ENCODE results near the gene DCC. TPM values are rescaled to one million over a fixed set of nuclear protein-coding genes. Genes with fewer than 3 reads are reported as not detected.

The DCC gene
- total RNA-seq, 3 donors from 2014 or later, result under 0.01 to 1.6 (median 0.15) TPM

- Histone ChIP-seq H3K27me3 (no peaks in the 10 kb centered on the region), H3K4me3 (no peak overlapping the region), H3K36me3 (no peaks in the 10 kb centered on the region), H3K4me1 (no peaks in the 10 kb centered on the region), H3K9me3 (no peaks in the 10 kb centered on the region), H3K27ac (peak overlapping the region; percentile 23 to 55)
- DNase-seq (ENCODE audit: low spot score in 2 of 2), result no peak
- TF ChIP-seq POLR2A (IDR thresholded peaks at IDR 0.05), result no peak
- no peak for TF ChIP-seq POLR2AphosphoS5 (IDR thresholded peaks at IDR 0.05)
- TF ChIP-seq, protein P1, sequence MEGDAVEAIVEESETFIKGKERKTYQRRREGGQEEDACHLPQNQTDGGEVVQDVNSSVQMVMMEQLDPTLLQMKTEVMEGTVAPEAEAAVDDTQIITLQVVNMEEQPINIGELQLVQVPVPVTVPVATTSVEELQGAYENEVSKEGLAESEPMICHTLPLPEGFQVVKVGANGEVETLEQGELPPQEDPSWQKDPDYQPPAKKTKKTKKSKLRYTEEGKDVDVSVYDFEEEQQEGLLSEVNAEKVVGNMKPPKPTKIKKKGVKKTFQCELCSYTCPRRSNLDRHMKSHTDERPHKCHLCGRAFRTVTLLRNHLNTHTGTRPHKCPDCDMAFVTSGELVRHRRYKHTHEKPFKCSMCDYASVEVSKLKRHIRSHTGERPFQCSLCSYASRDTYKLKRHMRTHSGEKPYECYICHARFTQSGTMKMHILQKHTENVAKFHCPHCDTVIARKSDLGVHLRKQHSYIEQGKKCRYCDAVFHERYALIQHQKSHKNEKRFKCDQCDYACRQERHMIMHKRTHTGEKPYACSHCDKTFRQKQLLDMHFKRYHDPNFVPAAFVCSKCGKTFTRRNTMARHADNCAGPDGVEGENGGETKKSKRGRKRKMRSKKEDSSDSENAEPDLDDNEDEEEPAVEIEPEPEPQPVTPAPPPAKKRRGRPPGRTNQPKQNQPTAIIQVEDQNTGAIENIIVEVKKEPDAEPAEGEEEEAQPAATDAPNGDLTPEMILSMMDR (IDR thresholded peaks at IDR 0.05), result no peak
- intact Hi-C loops (cut with DNase I; ENCODE audit: low total_unique reads), result no loop called here
These were observed 1082.9 kb downstream of the DCC start for GRCh38 chr18:53422896-53423295.

- no peak for TF ChIP-seq POLR2AphosphoS5 (IDR thresholded peaks at IDR 0.05)
- TF ChIP-seq POLR2A (IDR thresholded peaks at IDR 0.05), result no peak
- TF ChIP-seq, protein P1 (IDR thresholded peaks at IDR 0.05), result no peak
- Histone ChIP-seq H3K9me3 (no peaks in the 10 kb centered on the region), H3K36me3 (no peaks in the 10 kb centered on the region), H3K4me1 (no peaks in the 10 kb centered on the region), H3K27ac (no peak overlapping the region), H3K4me3 (no peak overlapping the region), H3K27me3 (no peaks in the 10 kb centered on the region)
- DNase-seq (ENCODE audit: low spot score in 2 of 2), result no peak
- intact Hi-C loops (cut with DNase I; ENCODE audit: low total_unique reads), result no loop called here
These were observed 1086.7 kb downstream of the DCC start for GRCh38 chr18:53426666-53427184.

DNA sequence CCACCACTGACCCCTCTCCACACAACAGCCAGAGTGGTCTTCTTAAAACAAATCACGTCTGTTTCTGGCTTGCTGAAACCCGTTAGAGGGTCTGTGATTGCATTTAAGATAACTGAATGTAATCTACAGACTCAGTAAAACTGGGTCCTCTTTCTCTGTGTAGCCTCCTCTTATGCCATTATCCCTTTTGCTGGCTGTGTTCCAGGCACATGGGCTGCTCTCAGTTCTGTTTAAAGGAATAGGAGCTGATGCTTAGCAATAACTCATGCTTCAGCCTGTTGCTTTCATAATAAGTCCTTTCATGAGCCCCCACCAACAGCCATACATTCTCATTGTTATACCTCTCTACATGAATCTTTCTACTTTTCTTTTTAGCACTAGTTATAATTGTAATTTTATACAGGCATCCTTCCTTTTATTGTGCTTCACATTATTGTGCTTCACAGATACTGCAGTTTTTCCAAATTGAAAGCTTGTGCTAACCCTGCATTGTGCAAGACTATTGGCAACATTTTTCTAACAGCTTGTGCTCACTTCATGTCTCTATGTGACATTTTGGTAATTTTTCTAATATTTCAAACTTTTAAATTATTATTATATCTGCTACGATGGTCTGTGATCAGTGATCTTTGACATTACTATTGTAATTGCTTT is 1101.9 kb downstream of the DCC start:
- no peak for DNase-seq (ENCODE audit: low spot score in 2 of 2)
- intact Hi-C loops (cut with DNase I; ENCODE audit: low total_unique reads), result no loop called here
- no peak overlapping the region for H3K4me3 ChIP-seq
- no peaks in the 10 kb centered on the region for H3K36me3 ChIP-seq
- TF ChIP-seq POLR2AphosphoS5 (IDR thresholded peaks at IDR 0.05) (no peak), POLR2A (IDR thresholded peaks at IDR 0.05) (no peak)
- TF ChIP-seq, protein P1 (IDR thresholded peaks at IDR 0.05), result no peak
- no peaks in the 10 kb centered on the region for H3K4me1 ChIP-seq
- H3K27me3 ChIP-seq, result no peaks in the 10 kb centered on the region
- no peaks in the 10 kb centered on the region for H3K9me3 ChIP-seq
- no peak overlapping the region for H3K27ac ChIP-seq

DNA sequence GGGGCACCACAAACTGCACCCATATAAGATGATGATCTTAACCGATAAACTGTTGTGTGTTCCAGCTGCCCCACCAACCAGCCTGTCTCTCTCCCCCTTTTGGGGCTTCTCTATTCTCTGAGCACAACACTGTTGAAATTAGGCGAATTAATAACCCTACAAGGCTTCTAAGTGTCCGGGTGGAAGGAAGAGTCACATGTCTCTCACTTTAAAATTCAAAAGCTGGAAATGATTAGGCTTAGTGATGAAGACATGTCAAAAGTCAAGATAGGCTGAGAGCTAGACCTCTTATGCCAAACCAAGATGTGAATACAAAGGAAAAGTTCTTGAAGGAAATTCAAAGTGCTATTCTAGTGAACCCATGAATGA is 1102.4 kb downstream of the DCC start:
- intact Hi-C loops (cut with DNase I; ENCODE audit: low total_unique reads), result no loop called here
- H3K27ac ChIP-seq, result no peak overlapping the region
- TF ChIP-seq POLR2AphosphoS5 (IDR thresholded peaks at IDR 0.05), result no peak
- TF ChIP-seq, protein P1 (IDR thresholded peaks at IDR 0.05), result no peak
- TF ChIP-seq POLR2A (IDR thresholded peaks at IDR 0.05), result no peak
- no peak for DNase-seq (ENCODE audit: low spot score in 2 of 2)
- H3K9me3 ChIP-seq, result no peaks in the 10 kb centered on the region
- H3K27me3 ChIP-seq, result no peaks in the 10 kb centered on the region
- H3K36me3 ChIP-seq, result no peaks in the 10 kb centered on the region
- no peak overlapping the region for H3K4me3 ChIP-seq
- no peaks in the 10 kb centered on the region for H3K4me1 ChIP-seq

- no peaks in the 10 kb centered on the region for H3K27me3 ChIP-seq
- no peaks in the 10 kb centered on the region for H3K4me1 ChIP-seq
- TF ChIP-seq POLR2AphosphoS5 (IDR thresholded peaks at IDR 0.05), result no peak
- TF ChIP-seq POLR2A (IDR thresholded peaks at IDR 0.05), result no peak
- TF ChIP-seq, protein P1 (IDR thresholded peaks at IDR 0.05), result no peak
- no peak overlapping the region for H3K27ac ChIP-seq
- H3K9me3 ChIP-seq, result no peaks in the 10 kb centered on the region
- DNase-seq (ENCODE audit: low spot score in 2 of 2), result no peak
- intact Hi-C loops (cut with DNase I; ENCODE audit: low total_unique reads), result no loop called here
- H3K36me3 ChIP-seq, result no peaks in the 10 kb centered on the region
- H3K4me3 ChIP-seq, result no peak overlapping the region
These were observed 1103.3 kb downstream of the DCC start for GRCh38 chr18:53443336-53443735.
